GM12872 (cell line): ENCODE results near the gene VCX2.

Source experiments
- CTCF ChIP-seq: IDR thresholded peaks from 3 replicates; pipeline ENCODE4 v1.5.1; 2011; ENCODE audit warnings: low read depth, mild to moderate bottlenecking, low read length, moderate library complexity; ENCODE audit not compliant: insufficient read depth

Gene VCX2

GRCh38 chrX:8122538-8122937 lies 48.5 kb downstream of the VCX2 start:
- no peak for TF ChIP-seq CTCF
